SK-N-MC (cell line): ENCODE data around the gene ACTRT3.
"Not testable (repeated sequence)": the region's sequence is repeated elsewhere in the genome, so short reads cannot be mapped to it uniquely, and the experiment has no call there.

Source experiments
- DNase-seq: peaks from one replicate; pipeline ENCODE4 v3.0.0-alpha.2; 2011; ENCODE audit warnings: low read depth, low spot score
- H3K27ac ChIP-seq: fragments of 200-600 bp; sonication (generic); 2 replicates; pipeline ENCODE4 v1.5.1; 2016; ENCODE audit warnings: mixed run types
- H3K36me3 ChIP-seq: fragments of 200-600 bp; sonication (generic); 2 replicates; pipeline ENCODE4 v1.6.1; 2017; ENCODE audit warnings: antibody characterized with exemption, low read length, mixed read lengths; ENCODE audit not compliant: insufficient read depth
- H3K4me3 ChIP-seq: fragments of 200-600 bp; sonication (generic); 2 replicates; pipeline ENCODE4 v1.5.1; 2016
- H3K9ac ChIP-seq: fragments of 200-600 bp; sonication (generic); 2 replicates; pipeline ENCODE4 v1.8.0; 2017; ENCODE audit warnings: mixed run types, mixed read lengths; ENCODE audit not compliant: insufficient read length
- H3K9me3 ChIP-seq: fragments of 200-600 bp; sonication (generic); 2 replicates; pipeline ENCODE4 v1.6.1; 2017; ENCODE audit warnings: low read depth, mild to moderate bottlenecking, antibody characterized with exemption, low read length, moderate library complexity, mixed read lengths
- EZH2 ChIP-seq: fragments of 200-600 bp; sonication (generic); IDR thresholded peaks from one replicate; pipeline ENCODE4 v1.6.1; 2017; ENCODE audit warnings: antibody characterized with exemption
- FOXP2 ChIP-seq: optimal IDR thresholded peaks from 2 replicates; pipeline ENCODE3; 2011; ENCODE audit warnings: mild to moderate bottlenecking, moderate library complexity; ENCODE audit not compliant: insufficient read depth; ENCODE audit errors: extremely low read length, control extremely low read depth
- POLR2AphosphoS5 ChIP-seq: IDR thresholded peaks from 2 replicates; pipeline ENCODE4 v1.6.1; 2012; ENCODE audit warnings: mild to moderate bottlenecking, low read depth, low read length, borderline replicate concordance

Gene ACTRT3

GRCh38 chr3:169744366-169745054, 24.9 kb downstream of the ACTRT3 start:
- Histone ChIP-seq H3K36me3 (no peaks in the 10 kb centered on the region), H3K9me3 (no peaks in the 10 kb centered on the region), H3K9ac (no peak overlapping the region), H3K27ac (no peak overlapping the region), H3K4me3 (no peak overlapping the region)
- TF ChIP-seq EZH2 (no peak), POLR2AphosphoS5 (no peak), FOXP2 (no peak)
- no peak for DNase-seq

- no peak overlapping the region for H3K4me3 ChIP-seq
- DNase-seq: no peak
- TF ChIP-seq FOXP2 (no peak), EZH2 (no peak), POLR2AphosphoS5 (no peak)
- no peak overlapping the region for H3K9ac ChIP-seq
- 0 out of 2 replicates have a peak, but pooled peaks cover 6% of the 10 kb centered on the region for H3K9me3 ChIP-seq
- no peak overlapping the region for H3K27ac ChIP-seq
- H3K36me3 ChIP-seq: no peaks in the 10 kb centered on the region
These were observed 30.3 kb downstream of the ACTRT3 start for GRCh38 chr3:169739067-169739466.

- H3K4me3 ChIP-seq, H3K9me3 ChIP-seq, H3K36me3 ChIP-seq, H3K9ac ChIP-seq, H3K27ac ChIP-seq, DNase-seq: not testable (repeated sequence)
These were observed 37.5 kb downstream of the ACTRT3 start for GRCh38 chr3:169731857-169732256.

- TF ChIP-seq POLR2AphosphoS5 (no peak), EZH2 (no peak), FOXP2 (no peak)
- no peaks in the 10 kb centered on the region for H3K9me3 ChIP-seq
- no peaks in the 10 kb centered on the region for H3K36me3 ChIP-seq
- H3K4me3 ChIP-seq: no peak overlapping the region
- H3K9ac ChIP-seq: no peak overlapping the region
- no peak for DNase-seq
- no peak overlapping the region for H3K27ac ChIP-seq
These were observed 46.6 kb downstream of the ACTRT3 start for GRCh38 chr3:169722724-169723123.

DNA sequence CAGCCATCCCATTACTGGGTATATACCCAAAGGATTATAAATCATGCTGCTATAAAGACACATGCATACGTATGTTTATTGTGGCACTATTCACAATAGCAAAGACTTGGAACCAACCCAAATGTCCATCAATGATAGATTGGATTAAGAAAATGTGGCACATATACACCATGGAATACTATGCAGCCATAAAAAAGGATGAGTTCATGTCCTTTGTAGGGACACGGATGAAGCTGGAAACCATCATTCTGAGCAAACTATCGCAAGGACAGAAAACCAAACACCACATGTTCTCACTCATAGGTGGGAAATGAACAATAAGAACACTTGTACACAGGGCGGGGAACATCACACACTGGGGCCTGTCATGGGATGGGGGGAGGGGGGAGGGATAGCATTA, 50.9 kb downstream of the ACTRT3 start:
- H3K27ac ChIP-seq, H3K36me3 ChIP-seq, H3K4me3 ChIP-seq, DNase-seq, H3K9ac ChIP-seq, H3K9me3 ChIP-seq: not testable (repeated sequence)
